ENCODE results near the gene ARMC10. TPM values are rescaled to one million over a fixed set of nuclear protein-coding genes. Genes with fewer than 3 reads are reported as not detected.
A peak's percentile ranks its signal among the peaks of the same experiment; 100 is the strongest.

ARMC10 gene
- total RNA-seq, 1 donor from 2014 or later: 27.5 TPM

DNA sequence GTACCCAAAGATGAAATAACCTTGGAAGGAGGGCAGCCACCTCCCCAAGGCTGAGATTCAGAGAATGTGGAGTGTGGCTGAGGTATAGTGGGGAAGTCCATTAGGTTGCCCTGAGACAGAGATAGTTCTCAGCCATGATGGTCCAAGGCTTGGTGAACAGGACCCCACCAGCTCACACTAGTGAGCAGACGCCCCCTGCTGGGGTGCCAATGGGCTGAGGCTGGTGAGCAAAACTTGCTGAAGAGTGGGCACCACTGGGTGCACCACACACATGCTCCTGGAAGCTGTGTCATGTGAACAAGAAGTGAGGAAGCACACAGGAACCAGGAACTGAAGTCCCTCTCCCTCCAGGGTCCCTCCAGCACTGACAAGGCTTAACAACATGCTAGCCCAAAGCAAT, 9.3 kb upstream of the ARMC10 start:
- H3K4me1 Mint-ChIP-seq (ENCODE audit: low read depth, unreplicated experiment): peaks cover 1% of the 10 kb centered on the region
- H3K79me2 ChIP-seq (ENCODE audit: insufficient read depth, low read length): no peaks in the 10 kb centered on the region
- peaks cover 5% of the 10 kb centered on the region for H3K9me3 Mint-ChIP-seq (ENCODE audit: unreplicated experiment)
- no peak for TF ChIP-seq EZH2 (IDR thresholded peaks at IDR 0.05; ENCODE audit: insufficient read depth, low read length)
- TF ChIP-seq, protein P1, sequence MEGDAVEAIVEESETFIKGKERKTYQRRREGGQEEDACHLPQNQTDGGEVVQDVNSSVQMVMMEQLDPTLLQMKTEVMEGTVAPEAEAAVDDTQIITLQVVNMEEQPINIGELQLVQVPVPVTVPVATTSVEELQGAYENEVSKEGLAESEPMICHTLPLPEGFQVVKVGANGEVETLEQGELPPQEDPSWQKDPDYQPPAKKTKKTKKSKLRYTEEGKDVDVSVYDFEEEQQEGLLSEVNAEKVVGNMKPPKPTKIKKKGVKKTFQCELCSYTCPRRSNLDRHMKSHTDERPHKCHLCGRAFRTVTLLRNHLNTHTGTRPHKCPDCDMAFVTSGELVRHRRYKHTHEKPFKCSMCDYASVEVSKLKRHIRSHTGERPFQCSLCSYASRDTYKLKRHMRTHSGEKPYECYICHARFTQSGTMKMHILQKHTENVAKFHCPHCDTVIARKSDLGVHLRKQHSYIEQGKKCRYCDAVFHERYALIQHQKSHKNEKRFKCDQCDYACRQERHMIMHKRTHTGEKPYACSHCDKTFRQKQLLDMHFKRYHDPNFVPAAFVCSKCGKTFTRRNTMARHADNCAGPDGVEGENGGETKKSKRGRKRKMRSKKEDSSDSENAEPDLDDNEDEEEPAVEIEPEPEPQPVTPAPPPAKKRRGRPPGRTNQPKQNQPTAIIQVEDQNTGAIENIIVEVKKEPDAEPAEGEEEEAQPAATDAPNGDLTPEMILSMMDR (IDR thresholded peaks at IDR 0.05; ENCODE audit: insufficient read depth, low read depth, low read length): peak; percentile 29
- H3K27me3 Mint-ChIP-seq (ENCODE audit: low read depth, unreplicated experiment): no peaks in the 10 kb centered on the region
- no peak overlapping the region for H2AFZ ChIP-seq (ENCODE audit: low read depth, low read length)
- H4K20me1 ChIP-seq (ENCODE audit: insufficient read depth, low read length): no peaks in the 10 kb centered on the region
- H3K36me3 Mint-ChIP-seq (ENCODE audit: low read depth, unreplicated experiment): peaks cover 4% of the 10 kb centered on the region
- FAIRE-seq: no peak
- DNase-seq (ENCODE audit: low read depth): no peak
- H3K9me3 ChIP-seq (ENCODE audit: insufficient read depth, low read depth, low read length): no peaks in the 10 kb centered on the region
- H3K27ac ChIP-seq (ENCODE audit: low read depth, low read length): no peak overlapping the region
- H3K9ac ChIP-seq (ENCODE audit: low read length): no peak overlapping the region
- no peaks in the 10 kb centered on the region for H3K4me1 ChIP-seq (ENCODE audit: insufficient read depth, low read length)
- H3K36me3 ChIP-seq (ENCODE audit: insufficient read depth, low read length): no peaks in the 10 kb centered on the region
- H3K4me3 ChIP-seq (ENCODE audit: insufficient read depth, low read depth, low read length): no peak overlapping the region
- no peak overlapping the region for H3K4me2 ChIP-seq (ENCODE audit: low read length)
- H3K4me3 Mint-ChIP-seq (ENCODE audit: unreplicated experiment): no peak overlapping the region
- H3K27me3 ChIP-seq (ENCODE audit: insufficient read depth, low read length): no peaks in the 10 kb centered on the region
- no peak overlapping the region for H3K27ac Mint-ChIP-seq (ENCODE audit: unreplicated experiment)

DNA sequence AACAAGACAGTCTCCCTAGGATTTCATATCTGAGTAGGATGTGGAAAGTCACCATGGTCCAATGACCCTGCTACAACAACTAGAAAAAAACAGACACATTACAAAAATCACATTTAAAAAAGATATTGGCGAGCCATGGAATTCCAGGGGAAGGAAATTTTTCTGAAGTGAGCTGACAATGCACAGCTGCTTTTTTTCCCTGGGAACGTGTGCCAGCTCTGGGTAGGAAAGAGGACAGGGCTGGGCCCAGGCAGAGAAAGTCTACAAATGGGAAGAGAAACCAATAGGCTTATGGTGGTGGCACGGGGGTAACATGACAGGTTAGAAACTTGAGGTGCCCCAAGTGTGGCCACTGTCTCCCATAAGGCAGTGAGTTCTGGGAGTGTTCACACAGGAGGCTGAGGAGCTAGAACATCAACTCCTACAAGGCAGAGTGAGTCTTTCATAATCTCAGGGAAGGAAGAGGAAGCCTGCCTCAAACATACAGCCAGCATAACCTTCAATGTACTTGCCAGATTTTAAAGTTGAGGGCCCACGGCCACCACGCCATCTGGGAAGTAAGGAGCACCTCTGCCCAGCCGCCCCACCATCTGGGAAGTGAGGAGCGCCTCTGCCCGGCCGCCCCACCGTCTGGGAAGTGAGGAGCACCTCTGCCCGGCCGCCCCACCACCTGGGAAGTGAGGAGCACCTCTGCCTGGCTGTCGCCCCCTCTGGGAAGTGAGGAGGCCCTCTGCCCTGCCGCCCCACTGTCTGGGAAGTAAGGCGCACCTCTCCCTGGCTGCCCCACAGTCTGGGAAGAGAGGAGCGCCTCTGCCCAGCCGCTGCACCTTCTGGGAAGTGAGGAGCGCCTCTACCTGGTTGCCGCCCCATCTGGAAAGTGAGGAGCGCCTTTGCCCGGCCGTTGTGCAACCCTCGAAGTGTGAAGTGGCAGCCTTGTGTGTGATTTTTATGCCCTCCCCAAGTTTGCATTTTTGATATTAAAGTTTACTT, 6.2 kb upstream of the ARMC10 start:
- peaks cover 5% of the 10 kb centered on the region for H3K4me1 ChIP-seq (ENCODE audit: insufficient read depth, low read length)
- TF ChIP-seq, protein P1 (IDR thresholded peaks at IDR 0.05; ENCODE audit: insufficient read depth, low read depth, low read length): no peak
- TF ChIP-seq EZH2 (IDR thresholded peaks at IDR 0.05; ENCODE audit: insufficient read depth, low read length): no peak
- Mint-ChIP-seq H3K4me3 (ENCODE audit: unreplicated experiment) (no peak overlapping the region), H3K36me3 (ENCODE audit: low read depth, unreplicated experiment) (peaks cover 4% of the 10 kb centered on the region), H3K27me3 (ENCODE audit: low read depth, unreplicated experiment) (no peaks in the 10 kb centered on the region), H3K27ac (ENCODE audit: unreplicated experiment) (no peak overlapping the region), H3K9me3 (ENCODE audit: unreplicated experiment) (peaks cover 5% of the 10 kb centered on the region), H3K4me1 (ENCODE audit: low read depth, unreplicated experiment) (peaks cover under 1% of the 10 kb centered on the region)
- H4K20me1 ChIP-seq (ENCODE audit: insufficient read depth, low read length): no peaks in the 10 kb centered on the region
- H3K9ac ChIP-seq (ENCODE audit: low read length): no peak overlapping the region
- no peak for DNase-seq (ENCODE audit: low read depth)
- no peaks in the 10 kb centered on the region for H3K27me3 ChIP-seq (ENCODE audit: insufficient read depth, low read length)
- H3K9me3 ChIP-seq (ENCODE audit: insufficient read depth, low read depth, low read length): no peaks in the 10 kb centered on the region
- FAIRE-seq: no peak
- no peaks in the 10 kb centered on the region for H3K79me2 ChIP-seq (ENCODE audit: insufficient read depth, low read length)
- no peak overlapping the region for H3K4me3 ChIP-seq (ENCODE audit: insufficient read depth, low read depth, low read length)
- H2AFZ ChIP-seq (ENCODE audit: low read depth, low read length): no peak overlapping the region
- H3K4me2 ChIP-seq (ENCODE audit: low read length): no peak overlapping the region
- no peaks in the 10 kb centered on the region for H3K36me3 ChIP-seq (ENCODE audit: insufficient read depth, low read length)
- H3K27ac ChIP-seq (ENCODE audit: low read depth, low read length): no peak overlapping the region

DNA sequence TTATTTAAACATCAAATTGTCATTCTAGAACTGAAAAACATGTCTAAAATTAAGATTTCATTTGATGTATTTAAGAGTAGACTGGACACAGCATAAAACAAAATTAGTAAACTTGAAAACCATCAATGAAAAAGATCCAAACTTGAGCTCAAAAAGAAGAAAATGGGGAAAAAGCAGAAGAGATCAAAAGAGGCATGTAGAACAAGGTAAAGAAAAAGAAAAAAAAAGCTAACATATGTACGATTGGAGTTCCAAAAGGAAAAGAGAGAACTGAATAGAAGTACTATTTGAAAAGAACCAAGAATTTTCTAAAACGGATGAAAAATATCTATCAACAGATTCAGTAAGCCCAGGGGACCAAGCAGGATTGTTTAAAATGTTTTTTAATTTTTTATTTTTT, 3.9 kb upstream of the ARMC10 start:
- Histone ChIP-seq H3K4me1 (ENCODE audit: insufficient read depth, low read length) (peaks cover 9% of the 10 kb centered on the region), H2AFZ (ENCODE audit: low read depth, low read length) (no peak overlapping the region), H4K20me1 (ENCODE audit: insufficient read depth, low read length) (peaks cover 2% of the 10 kb centered on the region), H3K4me2 (ENCODE audit: low read length) (no peak overlapping the region), H3K27ac (ENCODE audit: low read depth, low read length) (no peak overlapping the region), H3K9me3 (ENCODE audit: insufficient read depth, low read depth, low read length) (no peaks in the 10 kb centered on the region), H3K4me3 (ENCODE audit: insufficient read depth, low read depth, low read length) (no peak overlapping the region), H3K27me3 (ENCODE audit: insufficient read depth, low read length) (no peaks in the 10 kb centered on the region), H3K9ac (ENCODE audit: low read length) (no peak overlapping the region), H3K36me3 (ENCODE audit: insufficient read depth, low read length) (no peaks in the 10 kb centered on the region), H3K79me2 (ENCODE audit: insufficient read depth, low read length) (peaks cover 7% of the 10 kb centered on the region)
- Mint-ChIP-seq H3K9me3 (ENCODE audit: unreplicated experiment) (peaks cover 5% of the 10 kb centered on the region), H3K4me3 (ENCODE audit: unreplicated experiment) (no peak overlapping the region), H3K4me1 (ENCODE audit: low read depth, unreplicated experiment) (peaks cover 3% of the 10 kb centered on the region), H3K36me3 (ENCODE audit: low read depth, unreplicated experiment) (peaks cover 4% of the 10 kb centered on the region), H3K27ac (ENCODE audit: unreplicated experiment) (no peak overlapping the region), H3K27me3 (ENCODE audit: low read depth, unreplicated experiment) (no peaks in the 10 kb centered on the region)
- DNase-seq (ENCODE audit: low read depth) (no peak), FAIRE-seq (no peak)
- no peak for TF ChIP-seq EZH2 (IDR thresholded peaks at IDR 0.05; ENCODE audit: insufficient read depth, low read length)
- TF ChIP-seq, protein P1 (IDR thresholded peaks at IDR 0.05; ENCODE audit: insufficient read depth, low read depth, low read length): no peak

All from astrocyte (in vitro differentiated cells and primary cell).